ENCODE data around the gene ZNF407. TPM values are rescaled to one million over a fixed set of nuclear protein-coding genes. Genes with fewer than 3 reads are reported as not detected.

The ZNF407 gene
- total RNA-seq, 2 experiments from 2014 or later: 16.6 to 17.0 TPM

- ATAC-seq (no peak), DNase-seq (no peak)
- Mint-ChIP-seq H3K36me3 (ENCODE audit: low read depth) (no peaks in the 10 kb centered on the region), H3K9me3 (ENCODE audit: insufficient read depth) (no peaks in the 10 kb centered on the region), H3K27ac (no peak overlapping the region), H3K4me3 (no peak overlapping the region), H3K27me3 (ENCODE audit: low read depth) (no peaks in the 10 kb centered on the region), H3K4me1 (ENCODE audit: low read depth) (peaks cover 6% of the 10 kb centered on the region)
- ChIA-PET POLR2A (no interaction called here), CTCF (no interaction called here)
These were observed 205.4 kb downstream of the ZNF407 start for GRCh38 chr18:74803117-74803516.

- CTCF ChIA-PET: no interaction called here
These were observed 206.1 kb downstream of the ZNF407 start for GRCh38 chr18:74803769-74804168.

GRCh38 chr18:74804677-74805076, 207.0 kb downstream of the ZNF407 start:
- ATAC-seq: no peak
- DNase-seq: no peak
- Mint-ChIP-seq H3K9me3 (ENCODE audit: insufficient read depth) (no peaks in the 10 kb centered on the region), H3K36me3 (ENCODE audit: low read depth) (no peaks in the 10 kb centered on the region), H3K4me1 (ENCODE audit: low read depth) (peaks cover 2% of the 10 kb centered on the region), H3K27ac (no peak overlapping the region), H3K4me3 (no peak overlapping the region), H3K27me3 (ENCODE audit: low read depth) (no peaks in the 10 kb centered on the region)
- CTCF ChIA-PET: no interaction called here
- POLR2A ChIA-PET: no interaction called here

More at GRCh38 chr18:74803769-74804168, 206.1 kb downstream of the ZNF407 start:
- Mint-ChIP-seq H3K36me3 (ENCODE audit: low read depth) (no peaks in the 10 kb centered on the region), H3K4me1 (ENCODE audit: low read depth) (peaks cover 2% of the 10 kb centered on the region), H3K4me3 (no peak overlapping the region), H3K9me3 (ENCODE audit: insufficient read depth) (no peaks in the 10 kb centered on the region), H3K27ac (no peak overlapping the region), H3K27me3 (ENCODE audit: low read depth) (no peaks in the 10 kb centered on the region)
- ATAC-seq (no peak), DNase-seq (no peak)
- POLR2A ChIA-PET: no interaction called here

- DNase-seq (no peak), ATAC-seq (no peak)
- ChIA-PET CTCF (no interaction called here), POLR2A (no interaction called here)
- H3K4me1 Mint-ChIP-seq (ENCODE audit: low read depth): peaks cover 2% of the 10 kb centered on the region
- no peaks in the 10 kb centered on the region for H3K9me3 Mint-ChIP-seq (ENCODE audit: insufficient read depth)
- H3K27me3 Mint-ChIP-seq (ENCODE audit: low read depth): no peaks in the 10 kb centered on the region
- no peak overlapping the region for H3K4me3 Mint-ChIP-seq
- H3K27ac Mint-ChIP-seq: no peak overlapping the region
- H3K36me3 Mint-ChIP-seq (ENCODE audit: low read depth): no peaks in the 10 kb centered on the region
These were observed 208.4 kb downstream of the ZNF407 start for GRCh38 chr18:74806073-74806472.

DNA sequence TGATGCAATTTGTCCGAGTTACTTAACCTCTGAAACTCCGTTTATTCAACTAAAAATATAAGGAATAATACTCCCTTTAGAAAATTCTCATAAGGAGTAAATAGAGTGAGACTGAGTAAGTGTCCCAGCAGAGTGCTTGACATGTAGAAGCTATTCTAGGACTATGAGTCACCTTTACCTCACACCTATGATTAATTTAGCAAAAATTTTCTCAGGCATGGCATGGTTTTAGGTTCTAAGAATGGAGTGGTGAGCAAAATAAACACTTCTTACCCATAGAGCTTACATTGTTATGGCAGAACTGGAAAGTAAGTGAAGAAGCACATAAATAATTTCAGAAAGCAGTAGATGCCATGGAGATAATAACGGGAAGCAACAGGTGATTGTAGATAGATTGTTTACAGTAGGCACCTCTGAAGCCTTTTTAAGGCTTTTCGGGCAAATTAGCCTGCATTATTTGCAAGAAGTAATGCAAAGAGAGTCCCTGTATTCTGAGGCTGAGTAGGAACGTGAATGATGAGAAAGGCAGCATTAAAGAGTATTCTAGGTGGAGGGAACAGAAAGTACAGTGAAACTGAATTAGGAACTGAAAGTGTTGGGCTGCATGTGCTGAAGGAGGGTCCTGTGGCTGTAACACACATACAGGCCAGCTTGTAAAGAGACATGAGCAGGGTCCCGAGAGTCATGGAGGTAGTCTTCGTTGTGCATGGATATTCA, 209.2 kb downstream of the ZNF407 start:
- Mint-ChIP-seq H3K4me1 (ENCODE audit: low read depth) (peaks cover 2% of the 10 kb centered on the region), H3K27me3 (ENCODE audit: low read depth) (no peaks in the 10 kb centered on the region), H3K9me3 (ENCODE audit: insufficient read depth) (no peaks in the 10 kb centered on the region), H3K27ac (no peak overlapping the region), H3K4me3 (no peak overlapping the region), H3K36me3 (ENCODE audit: low read depth) (no peaks in the 10 kb centered on the region)
- ChIA-PET POLR2A (no interaction called here), CTCF (no interaction called here)
- DNase-seq (no peak), ATAC-seq (no peak)

- H3K36me3 Mint-ChIP-seq (ENCODE audit: low read depth): peaks cover 2% of the 10 kb centered on the region
- ATAC-seq (no peak), DNase-seq (no peak)
- H3K9me3 Mint-ChIP-seq (ENCODE audit: insufficient read depth): no peaks in the 10 kb centered on the region
- POLR2A ChIA-PET: no interaction called here
- no peaks in the 10 kb centered on the region for H3K4me1 Mint-ChIP-seq (ENCODE audit: low read depth)
- no peaks in the 10 kb centered on the region for H3K27me3 Mint-ChIP-seq (ENCODE audit: low read depth)
- no peak overlapping the region for H3K4me3 Mint-ChIP-seq
- no peak overlapping the region for H3K27ac Mint-ChIP-seq
- CTCF ChIA-PET: no interaction called here
These were observed 219.9 kb downstream of the ZNF407 start for GRCh38 chr18:74817576-74817975.

DNA sequence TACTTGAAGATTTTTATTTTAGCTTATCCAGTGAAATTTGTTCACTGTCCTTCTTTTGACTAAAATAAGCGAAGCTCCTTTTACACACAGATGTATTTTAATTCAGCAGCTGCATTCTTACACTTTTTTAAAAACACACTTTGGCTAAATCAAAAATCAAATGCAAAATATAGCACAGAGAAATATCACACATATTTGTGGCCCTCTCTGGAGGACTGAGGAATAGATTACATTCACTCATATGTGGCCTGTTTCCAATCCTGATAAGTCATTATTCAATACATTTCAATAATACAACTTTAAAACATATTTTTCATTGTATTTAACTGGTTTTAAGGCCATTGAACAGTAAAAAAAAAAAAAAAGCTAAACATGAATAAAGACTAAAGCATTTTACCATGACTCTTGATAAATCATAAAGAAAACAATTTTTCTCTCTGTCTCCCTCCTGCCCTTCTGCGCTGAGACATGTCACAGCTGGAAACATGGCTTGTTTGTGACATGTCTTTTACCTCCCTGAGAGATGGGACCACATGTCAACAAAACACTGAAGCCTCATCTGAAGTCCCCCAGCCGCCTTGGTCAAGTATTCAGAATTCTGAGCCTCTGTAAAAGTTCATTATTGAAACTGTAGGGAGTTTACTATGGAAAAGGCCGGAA, 221.0 kb downstream of the ZNF407 start:
- POLR2A ChIA-PET: no interaction called here
- Mint-ChIP-seq H3K36me3 (ENCODE audit: low read depth) (peaks cover 7% of the 10 kb centered on the region), H3K9me3 (ENCODE audit: insufficient read depth) (no peaks in the 10 kb centered on the region), H3K27me3 (ENCODE audit: low read depth) (no peaks in the 10 kb centered on the region), H3K27ac (no peak overlapping the region), H3K4me1 (ENCODE audit: low read depth) (no peaks in the 10 kb centered on the region), H3K4me3 (no peak overlapping the region)
- ATAC-seq (no peak), DNase-seq (no peak)
- CTCF ChIA-PET: interaction anchor here (1.0 to 1.4 kb wide), 2 partner anchors 15 to 23 kb away, joined by 3 read pairs; no protein-coding TSS in a partner anchor

GRCh38 chr18:74819433-74820059, 221.9 kb downstream of the ZNF407 start:
- Mint-ChIP-seq H3K4me3 (no peak overlapping the region), H3K27ac (no peak overlapping the region), H3K9me3 (ENCODE audit: insufficient read depth) (no peaks in the 10 kb centered on the region), H3K36me3 (ENCODE audit: low read depth) (peaks cover 7% of the 10 kb centered on the region), H3K4me1 (ENCODE audit: low read depth) (no peaks in the 10 kb centered on the region), H3K27me3 (ENCODE audit: low read depth) (no peaks in the 10 kb centered on the region)
- CTCF ChIA-PET: interaction anchor here (0.6 to 1.6 kb wide), 4 partner anchors 11 to 632 kb away, joined by 3 read pairs; no protein-coding TSS in a partner anchor
- POLR2A ChIA-PET: interaction anchor here (0.6 kb wide), 1 partner anchor 807 kb away, joined by 4 read pairs; no protein-coding TSS in a partner anchor
- ATAC-seq (no peak), DNase-seq (no peak)

DNA sequence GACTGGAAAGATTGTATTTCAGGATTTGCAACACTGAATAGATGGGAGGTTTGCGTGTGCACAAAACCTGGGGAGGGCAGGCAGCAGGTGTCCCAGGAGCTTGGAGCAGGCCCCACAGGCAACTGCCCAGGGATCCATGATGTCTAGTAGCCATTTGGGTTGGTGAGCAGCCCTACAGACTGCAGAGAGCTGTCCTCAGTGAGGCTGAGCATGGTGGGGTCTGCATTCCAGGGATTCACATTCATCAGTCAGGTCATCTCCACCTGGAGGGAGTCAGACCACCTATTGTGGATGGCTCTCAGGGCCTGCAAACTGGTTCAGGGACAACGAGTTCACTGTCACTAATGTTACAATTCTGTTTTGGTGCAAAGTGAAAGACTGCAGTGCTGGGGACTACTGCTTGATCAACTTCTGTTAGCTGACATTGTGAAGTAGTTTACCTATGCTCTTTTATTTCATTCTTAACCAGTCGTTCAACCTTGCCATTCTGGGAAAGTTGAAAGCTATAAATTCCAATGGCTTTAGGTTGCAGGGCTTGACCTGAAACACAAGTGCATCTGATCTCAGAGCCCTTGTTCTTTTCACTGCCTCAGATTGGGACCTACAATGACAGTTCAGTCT, 222.6 kb downstream of the ZNF407 start:
- no peak for ATAC-seq
- H3K4me3 Mint-ChIP-seq: no peak overlapping the region
- CTCF ChIA-PET: interaction anchor here (1.4 to 1.6 kb wide), 2 partner anchors 11 to 21 kb away, joined by 3 read pairs; no protein-coding TSS in a partner anchor
- POLR2A ChIA-PET: interaction anchor here (0.6 kb wide), 1 partner anchor 807 kb away, joined by 4 read pairs; no protein-coding TSS in a partner anchor
- no peak overlapping the region for H3K27ac Mint-ChIP-seq
- no peak for DNase-seq
- peaks cover 7% of the 10 kb centered on the region for H3K36me3 Mint-ChIP-seq (ENCODE audit: low read depth)
- peaks cover 2% of the 10 kb centered on the region for H3K4me1 Mint-ChIP-seq (ENCODE audit: low read depth)
- no peaks in the 10 kb centered on the region for H3K9me3 Mint-ChIP-seq (ENCODE audit: insufficient read depth)
- no peaks in the 10 kb centered on the region for H3K27me3 Mint-ChIP-seq (ENCODE audit: low read depth)

DNA sequence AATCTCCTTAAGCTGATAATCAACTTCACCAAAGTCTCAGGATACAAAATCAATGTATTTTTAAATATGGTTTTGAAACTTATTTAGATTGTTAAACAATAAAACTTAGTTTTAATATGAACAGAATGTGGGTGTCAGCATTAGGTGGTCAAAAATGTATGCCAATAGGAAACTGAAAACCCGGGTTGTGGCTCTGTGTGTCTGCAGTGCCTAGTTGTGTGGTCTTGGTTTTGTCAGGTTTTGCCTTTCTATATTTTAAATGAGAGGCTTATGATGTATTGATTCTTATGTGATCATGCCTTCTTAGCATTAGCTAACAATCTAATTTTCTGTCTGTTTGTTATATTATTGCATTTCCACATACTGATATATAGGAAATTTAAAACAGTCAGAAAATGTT, 227.8 kb downstream of the ZNF407 start:
- Mint-ChIP-seq H3K36me3 (ENCODE audit: low read depth) (peaks cover 7% of the 10 kb centered on the region), H3K27me3 (ENCODE audit: low read depth) (no peaks in the 10 kb centered on the region), H3K27ac (no peak overlapping the region), H3K4me1 (ENCODE audit: low read depth) (peaks cover 2% of the 10 kb centered on the region), H3K9me3 (ENCODE audit: insufficient read depth) (no peaks in the 10 kb centered on the region), H3K4me3 (no peak overlapping the region)
- no peak for ATAC-seq
- POLR2A ChIA-PET: no interaction called here
- CTCF ChIA-PET: no interaction called here
- no peak for DNase-seq

GRCh38 chr18:74826572-74826971, 228.9 kb downstream of the ZNF407 start:
- no peaks in the 10 kb centered on the region for H3K27me3 Mint-ChIP-seq (ENCODE audit: low read depth)
- H3K27ac Mint-ChIP-seq: no peak overlapping the region
- peaks cover 2% of the 10 kb centered on the region for H3K4me1 Mint-ChIP-seq (ENCODE audit: low read depth)
- H3K4me3 Mint-ChIP-seq: no peak overlapping the region
- CTCF ChIA-PET: no interaction called here
- POLR2A ChIA-PET: no interaction called here
- ATAC-seq: no peak
- H3K9me3 Mint-ChIP-seq (ENCODE audit: insufficient read depth): no peaks in the 10 kb centered on the region
- H3K36me3 Mint-ChIP-seq (ENCODE audit: low read depth): peaks cover 7% of the 10 kb centered on the region
- no peak for DNase-seq

DNA sequence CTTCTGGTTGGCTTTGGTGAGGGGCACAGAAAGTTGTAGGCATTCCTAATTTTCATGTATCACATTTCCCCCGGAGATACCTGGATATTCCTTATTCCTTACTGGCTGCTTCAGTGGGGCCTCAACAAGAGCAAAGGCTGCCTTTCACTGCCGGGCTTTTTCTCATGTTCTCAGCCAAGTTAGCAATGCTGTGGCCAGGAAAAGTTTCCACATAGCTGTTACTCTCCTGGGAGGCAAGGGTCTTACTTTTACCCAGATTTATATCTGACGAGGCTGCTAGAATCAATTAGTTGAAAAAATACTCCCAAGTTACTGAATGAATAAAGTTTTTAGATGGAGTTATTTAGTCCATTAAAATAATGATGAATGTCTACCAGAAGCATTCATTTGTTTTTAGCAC, 230.5 kb downstream of the ZNF407 start:
- no peak overlapping the region for H3K4me3 Mint-ChIP-seq

More for the DNA sequence above, 230.5 kb downstream of the ZNF407 start:
- ATAC-seq (no peak), DNase-seq (no peak)
- Mint-ChIP-seq H3K36me3 (ENCODE audit: low read depth) (peaks cover 2% of the 10 kb centered on the region), H3K4me1 (ENCODE audit: low read depth) (peaks cover 2% of the 10 kb centered on the region), H3K9me3 (ENCODE audit: insufficient read depth) (no peaks in the 10 kb centered on the region), H3K27ac (no peak overlapping the region), H3K27me3 (ENCODE audit: low read depth) (no peaks in the 10 kb centered on the region)
- ChIA-PET CTCF (no interaction called here), POLR2A (no interaction called here)
